Jurkat, Clone E6-1 (cell line): ENCODE measurements around the gene CACNA1B.
"Not testable (repeated sequence)": the region's sequence is repeated elsewhere in the genome, so short reads cannot be mapped to it uniquely, and the experiment has no call there.

Experiments
- DNase-seq: peaks from one replicate; pipeline ENCODE4 v3.0.0-alpha.2; 2011; ENCODE audit warnings: low read depth, low spot score
- H3K4me3 ChIP-seq: 2 replicates; pipeline ENCODE4 v1.5.1; 2011; ENCODE audit warnings: mild to moderate bottlenecking, low read length, control low read depth, moderate library complexity

Gene CACNA1B

DNA sequence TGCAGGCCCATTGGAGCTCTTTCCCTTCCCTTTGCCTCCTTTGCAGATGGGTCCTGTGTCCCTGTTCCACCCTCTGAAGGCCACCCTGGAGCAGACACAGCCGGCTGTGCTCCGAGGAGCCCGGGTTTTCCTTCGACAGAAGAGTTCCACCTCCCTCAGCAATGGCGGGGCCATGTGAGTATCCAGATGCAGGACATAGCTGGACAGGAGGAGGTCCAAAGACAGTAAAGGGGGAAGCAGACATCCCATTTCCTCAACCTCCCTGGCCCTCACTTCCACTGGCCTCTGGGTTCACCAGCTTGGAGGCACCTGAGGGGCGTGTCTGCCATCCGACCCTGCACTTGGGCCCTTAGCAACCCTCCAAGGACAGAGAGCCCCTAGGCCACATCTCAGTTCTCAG, 237.9 kb downstream of the CACNA1B start:
- DNase-seq = no peak
- H3K4me3 ChIP-seq = no peak overlapping the region

DNA sequence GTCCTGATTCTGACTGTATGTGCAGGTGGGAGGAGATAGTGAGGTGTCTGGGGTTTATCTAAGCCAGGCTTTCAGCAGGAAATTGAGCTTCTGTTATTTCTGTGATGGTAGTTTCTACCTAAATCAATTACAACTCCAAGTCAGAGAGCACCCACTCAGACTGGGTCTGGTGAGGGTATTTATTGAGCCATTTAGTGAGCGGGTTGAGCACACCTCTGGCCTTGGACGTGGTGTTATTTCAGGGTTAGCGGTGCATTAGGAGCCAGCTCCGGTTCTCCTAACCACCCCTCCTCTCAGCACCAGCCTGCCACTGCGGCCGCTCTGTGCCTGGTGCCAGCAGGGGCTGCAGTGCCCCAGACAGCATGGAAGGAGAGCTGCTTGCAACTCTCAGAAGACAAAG, 238.9 kb downstream of the CACNA1B start:
- no peak for DNase-seq
- no peak overlapping the region for H3K4me3 ChIP-seq

- DNase-seq = no peak
- no peak overlapping the region for H3K4me3 ChIP-seq
Measured at GRCh38 chr9:138117101-138117750, 239.6 kb downstream of the CACNA1B start.

GRCh38 chr9:138117836-138118235, 240.3 kb downstream of the CACNA1B start:
- H3K4me3 ChIP-seq = no peak overlapping the region
- no peak for DNase-seq

GRCh38 chr9:138118601-138119071, 241.1 kb downstream of the CACNA1B start:
- H3K4me3 ChIP-seq = no peak overlapping the region
- no peak for DNase-seq

- H3K4me3 ChIP-seq = no peak overlapping the region
- no peak for DNase-seq
Measured at GRCh38 chr9:138119202-138120027, 241.8 kb downstream of the CACNA1B start.

DNA sequence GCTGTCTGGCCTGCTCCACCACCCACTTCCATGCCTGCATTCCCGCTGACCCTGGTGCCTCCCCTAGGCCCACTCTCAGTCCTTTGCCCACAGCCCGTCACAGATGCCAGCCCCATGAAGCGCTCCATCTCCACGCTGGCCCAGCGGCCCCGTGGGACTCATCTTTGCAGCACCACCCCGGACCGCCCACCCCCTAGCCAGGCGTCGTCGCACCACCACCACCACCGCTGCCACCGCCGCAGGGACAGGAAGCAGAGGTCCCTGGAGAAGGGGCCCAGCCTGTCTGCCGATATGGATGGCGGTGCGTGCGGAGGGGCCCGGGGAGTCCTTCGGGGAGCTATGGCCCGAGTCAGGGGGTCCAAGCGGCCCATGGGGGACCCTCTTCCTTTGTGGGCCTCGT, 242.5 kb downstream of the CACNA1B start:
- H3K4me3 ChIP-seq = no peak overlapping the region
- DNase-seq = no peak

GRCh38 chr9:138120511-138121437, 243.2 kb downstream of the CACNA1B start:
- H3K4me3 ChIP-seq = no peak overlapping the region
- no peak for DNase-seq

- H3K4me3 ChIP-seq = no peak overlapping the region
- DNase-seq = no peak
Measured at GRCh38 chr9:138121438-138122050, 244.0 kb downstream of the CACNA1B start.

DNA sequence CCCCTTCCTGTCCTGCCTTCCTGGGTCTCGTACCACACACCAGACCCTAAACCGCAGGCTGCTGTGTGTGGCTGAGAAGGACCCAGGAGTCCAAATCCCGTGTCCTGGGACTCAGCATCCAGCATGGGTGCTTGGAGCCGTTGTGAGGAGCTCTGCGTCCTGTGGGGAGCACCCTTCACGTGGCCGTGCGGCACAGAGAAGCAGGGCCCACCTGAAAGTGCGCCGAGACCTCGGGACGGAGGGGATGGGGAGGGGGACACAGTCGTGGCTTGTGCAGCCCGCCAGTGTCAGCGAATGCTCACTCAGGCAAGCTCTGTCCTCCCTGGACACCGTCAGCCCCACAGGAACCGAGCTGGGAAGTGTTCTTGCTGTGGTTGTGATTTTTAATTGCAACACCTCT, 244.6 kb downstream of the CACNA1B start:
- H3K4me3 ChIP-seq = no peak overlapping the region
- DNase-seq = no peak

- H3K4me3 ChIP-seq = no peak overlapping the region
- no peak for DNase-seq
Measured at GRCh38 chr9:138122676-138123075, 245.1 kb downstream of the CACNA1B start.

GRCh38 chr9:138123086-138123485, 245.5 kb downstream of the CACNA1B start:
- no peak overlapping the region for H3K4me3 ChIP-seq
- no peak for DNase-seq

GRCh38 chr9:138126090-138126857, 248.7 kb downstream of the CACNA1B start:
- H3K4me3 ChIP-seq, DNase-seq: not testable (repeated sequence)

- not testable (repeated sequence) for DNase-seq, H3K4me3 ChIP-seq
Measured at GRCh38 chr9:138126858-138127584, 249.4 kb downstream of the CACNA1B start.

DNA sequence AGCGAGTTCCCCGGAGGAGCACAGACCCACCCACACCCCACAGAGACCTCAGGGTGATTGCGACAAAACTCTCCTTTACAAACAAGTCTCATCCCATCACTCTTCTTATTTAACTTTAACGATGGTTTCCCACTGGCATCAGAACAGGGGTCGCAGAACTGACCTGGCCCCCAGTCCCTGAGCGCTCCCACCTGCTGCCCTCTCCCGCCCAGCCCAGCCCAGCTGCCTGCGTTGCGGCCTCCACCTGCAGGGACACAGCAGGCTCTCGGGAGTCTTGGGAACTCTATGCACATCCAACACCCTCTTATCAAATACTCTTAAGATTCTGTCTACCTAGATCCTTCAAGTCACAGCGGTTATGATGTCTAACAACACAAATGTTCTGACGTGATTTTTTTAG, 250.4 kb downstream of the CACNA1B start:
- DNase-seq, H3K4me3 ChIP-seq: not testable (repeated sequence)

DNA sequence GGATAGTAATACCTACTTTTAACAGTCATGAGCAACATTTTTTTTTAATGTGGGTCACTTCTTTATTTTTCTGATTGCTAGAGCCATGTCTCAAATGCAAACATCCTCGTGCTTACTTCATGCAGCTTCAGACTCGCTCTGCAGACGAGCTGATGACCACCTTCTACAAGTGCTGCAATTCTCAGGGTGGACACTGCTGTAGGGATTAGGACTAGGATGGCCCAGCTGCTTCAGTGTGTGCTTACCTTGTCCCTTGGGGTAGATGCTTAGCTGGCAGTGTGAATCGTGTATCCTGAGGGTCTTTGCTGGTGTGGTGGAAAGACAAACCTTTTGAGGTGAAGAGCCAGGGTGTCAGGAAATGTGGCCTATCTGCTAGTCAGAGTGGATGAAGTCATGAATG, 251.7 kb downstream of the CACNA1B start:
- H3K4me3 ChIP-seq, DNase-seq: not testable (repeated sequence)

- not testable (repeated sequence) for H3K4me3 ChIP-seq, DNase-seq
Measured at GRCh38 chr9:138132946-138133705, 255.5 kb downstream of the CACNA1B start.
